LoVo (cell line): ENCODE measurements around the gene CYP4F2.
"Not testable (repeated sequence)": the region's sequence is repeated elsewhere in the genome, so short reads cannot be mapped to it uniquely, and the experiment has no call there.

Experiments
- DNase-seq: peaks from one replicate; pipeline ENCODE4 v3.0.0-alpha.2; 2016; ENCODE audit warnings: low spot score

The CYP4F2 gene

GRCh38 chr19:15850385-15850784 is 47.5 kb downstream of the CYP4F2 start:
- DNase-seq, result no peak

- DNase-seq, result no peak
Observed at GRCh38 chr19:15846923-15847322, 51.0 kb downstream of the CYP4F2 start.

- DNase-seq, result not testable (repeated sequence)
Observed at GRCh38 chr19:15843894-15844222, 54.0 kb downstream of the CYP4F2 start.

GRCh38 chr19:15843203-15843893 is 54.5 kb downstream of the CYP4F2 start:
- no peak for DNase-seq

GRCh38 chr19:15841875-15842569 is 55.9 kb downstream of the CYP4F2 start:
- no peak for DNase-seq

GRCh38 chr19:15840833-15841232 is 57.0 kb downstream of the CYP4F2 start:
- no peak for DNase-seq

GRCh38 chr19:15839888-15840287 is 58.0 kb downstream of the CYP4F2 start:
- not testable (repeated sequence) for DNase-seq

- DNase-seq, result no peak
Observed at GRCh38 chr19:15838351-15838750, 59.5 kb downstream of the CYP4F2 start.

GRCh38 chr19:15837221-15837731 is 60.6 kb downstream of the CYP4F2 start:
- DNase-seq, result peak; percentile 67

GRCh38 chr19:15836330-15837220 is 61.3 kb downstream of the CYP4F2 start:
- DNase-seq, result peak; percentile 94

GRCh38 chr19:15835565-15836329 is 62.1 kb downstream of the CYP4F2 start:
- peak; percentile 52 for DNase-seq

GRCh38 chr19:15834232-15834631 is 63.6 kb downstream of the CYP4F2 start:
- DNase-seq, result not testable (repeated sequence)

GRCh38 chr19:15831626-15832025 is 66.2 kb downstream of the CYP4F2 start:
- DNase-seq, result no peak

GRCh38 chr19:15829786-15830185 is 68.1 kb downstream of the CYP4F2 start:
- DNase-seq, result no peak

GRCh38 chr19:15829306-15829698 is 68.6 kb downstream of the CYP4F2 start:
- DNase-seq, result peak; percentile 19

GRCh38 chr19:15828611-15829305 is 69.1 kb downstream of the CYP4F2 start:
- DNase-seq, result peak; percentile 65

- DNase-seq, result peak; percentile 28
Observed at GRCh38 chr19:15828121-15828610, 69.7 kb downstream of the CYP4F2 start.
